ENCODE data around the gene CTDP1. TPM values are rescaled to one million over a fixed set of nuclear protein-coding genes. Genes with fewer than 3 reads are reported as not detected.

Gene CTDP1
- total RNA-seq, 1 experiment from 2014 or later = 24.9 TPM

- no peak overlapping the region for H3K9ac ChIP-seq (ENCODE audit: low read length)
- H3K79me2 ChIP-seq (ENCODE audit: insufficient read depth, low read length) = no peaks in the 10 kb centered on the region
- H3K4me2 ChIP-seq (ENCODE audit: low read length) = no peak overlapping the region
- H3K4me3 ChIP-seq (replicated peaks in 1 of 2; ENCODE audit: low read depth in 1 of 2, low read length in 2 of 2) = no peak overlapping the region
- DNase-seq (ENCODE audit: low read depth, low spot score) (no peak), ATAC-seq (no peak)
- ChIA-PET CTCF (no interaction called here), POLR2A (no interaction called here), RAD21 (ENCODE audit: low non-redundant PET in 1 of 2, low total read pairs in 2 of 2, uncharacterized antibody in 2 of 2, unreplicated experiment in 2 of 2) (no interaction called here)
- H3K9me3 ChIP-seq (ENCODE audit: control insufficient read depth in 1 of 2, insufficient read depth in 1 of 2, low read depth in 1 of 2, low read length in 2 of 2) = 0 out of 4 replicates have a peak, but pooled peaks cover 0 to 3% of the 10 kb centered on the region in 2 experiments
- intact Hi-C loops (cut with micrococcal nuclease) = no loop called here
- no peaks in the 10 kb centered on the region for H3K4me1 ChIP-seq (ENCODE audit: control insufficient read depth in 1 of 2, insufficient read depth in 2 of 2, low read length in 2 of 2)
- no TSS peak for BruUV-seq (replicated peaks)
- no peak overlapping the region for H2AFZ ChIP-seq (ENCODE audit: low read depth, low read length, poor library complexity, severe bottlenecking)
- H4K20me1 ChIP-seq (ENCODE audit: insufficient read depth) = no peaks in the 10 kb centered on the region
- H3K27me3 ChIP-seq (ENCODE audit: insufficient read depth, low read length) = no peaks in the 10 kb centered on the region
- peaks cover 2 to 31% of the 10 kb centered on the region in 2 experiments for H3K36me3 ChIP-seq (ENCODE audit: control insufficient read depth in 1 of 2, insufficient read depth in 2 of 2, low read length in 2 of 2)
- H3K9me2 ChIP-seq (ENCODE audit: insufficient read depth) = no peaks in the 10 kb centered on the region
- no peak overlapping the region for H3K27ac ChIP-seq (ENCODE audit: low read depth, low read length)
- TF ChIP-seq ZNF274 (IDR thresholded peaks at IDR 0.05; ENCODE audit: low read depth, low read length) = no peak
- no peak for TF ChIP-seq RAD21 (IDR thresholded peaks at IDR 0.05; ENCODE audit: low read depth)
- TF ChIP-seq EZH2phosphoT487 (IDR thresholded peaks at IDR 0.05; ENCODE audit: borderline replicate concordance) = no peak
- TF ChIP-seq CBX3 (IDR thresholded peaks at IDR 0.05; ENCODE audit: low read depth) = no peak
- TF ChIP-seq FOSL1 (IDR thresholded peaks at IDR 0.05; ENCODE audit: low read depth) = no peak
- no peak for TF ChIP-seq CEBPB (IDR thresholded peaks at IDR 0.05; ENCODE audit: low read depth)
- no peak for TF ChIP-seq YY1 (IDR thresholded peaks at IDR 0.05; ENCODE audit: extremely low read depth, insufficient replicate concordance, low read depth, low read length)
- no peak for TF ChIP-seq ELF1 (IDR thresholded peaks at IDR 0.05; ENCODE audit: borderline replicate concordance, low read depth)
- TF ChIP-seq ZBTB33 (IDR thresholded peaks at IDR 0.05; ENCODE audit: extremely low read depth, insufficient replicate concordance, low read length) = no peak
Measured at GRCh38 chr18:79738581-79739439, 59.2 kb downstream of the CTDP1 start.
